ENCODE measurements around the gene PTPRN2. TPM values are rescaled to one million over a fixed set of nuclear protein-coding genes. Genes with fewer than 3 reads are reported as not detected.

Gene PTPRN2
- total and polyA plus RNA-seq, 4 experiments from 2014 or later = 1.7 to 2.6 (median 1.9) TPM

DNA sequence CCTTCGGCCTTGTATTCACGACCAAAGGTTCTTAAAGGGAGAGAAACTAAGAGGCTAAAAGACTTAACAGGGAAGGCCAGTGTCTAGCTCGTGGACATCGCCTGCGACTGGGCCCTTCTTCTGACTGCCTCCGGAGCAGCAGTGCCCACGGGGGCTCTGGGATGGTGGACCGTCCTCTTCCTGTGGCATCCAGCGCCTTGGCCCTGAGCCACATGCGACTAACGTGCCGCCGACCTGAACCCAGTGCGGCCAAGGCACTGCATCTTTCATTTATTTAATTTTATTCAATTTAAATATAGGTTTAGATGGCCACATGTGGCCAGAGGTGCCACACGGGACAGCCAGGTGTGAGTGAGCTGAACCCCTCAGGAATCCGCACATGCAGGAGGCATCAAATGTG, 451.7 kb downstream of the PTPRN2 start:
- Mint-ChIP-seq H3K36me3 (no peaks in the 10 kb centered on the region), H3K27me3 (no peaks in the 10 kb centered on the region), H3K27ac (no peak overlapping the region), H3K4me3 (no peak overlapping the region), H3K9me3 (peaks cover 0 to 3% (median 0%) of the 10 kb centered on the region in 8 donors), H3K4me1 (no peaks in the 10 kb centered on the region)
- POLR2A ChIA-PET (ENCODE audit: partially characterized antibody) = no interaction called here
- Histone ChIP-seq H3K4me1 (ENCODE audit: insufficient read depth, low read length) (no peaks in the 10 kb centered on the region), H3K27ac (ENCODE audit: low read depth, low read length) (no peak overlapping the region), H3K36me3 (ENCODE audit: insufficient read depth, low read length) (no peaks in the 10 kb centered on the region), H3K27me3 (ENCODE audit: insufficient read depth, low read length) (no peaks in the 10 kb centered on the region), H3K9me3 (ENCODE audit: control insufficient read depth in 1 of 2, low read length in 2 of 2) (no peaks in the 10 kb centered on the region), H3K4me3 (ENCODE audit: low read length in 2 of 2) (no peak overlapping the region)
- DNase-seq = no peak
- CTCF ChIA-PET (ENCODE audit: partially characterized antibody) = no interaction called here
- intact Hi-C loops (cut with micrococcal nuclease) = no loop called here

DNA sequence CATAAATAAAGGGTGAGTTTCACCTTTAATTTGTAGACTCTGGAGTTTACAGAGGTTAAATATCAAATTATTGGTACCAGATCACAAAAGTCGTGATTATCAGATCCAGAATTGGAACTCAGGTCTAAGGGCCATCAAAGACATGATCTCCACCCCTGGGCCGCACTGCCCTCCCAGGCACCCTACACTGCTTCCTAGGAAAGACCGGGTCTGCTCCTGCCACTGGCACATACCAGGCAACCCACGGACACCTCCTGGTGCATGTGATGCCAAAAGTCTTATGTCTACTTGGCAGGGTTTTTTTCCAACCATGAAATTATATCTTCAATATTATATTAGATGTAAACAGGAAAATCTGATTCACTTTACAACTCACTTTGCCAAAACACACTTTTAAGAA, 452.8 kb downstream of the PTPRN2 start:
- peaks cover 0 to 2% (median 0%) of the 10 kb centered on the region in 8 donors for H3K9me3 Mint-ChIP-seq
- intact Hi-C loops (cut with micrococcal nuclease) = no loop called here
- ChIA-PET POLR2A (ENCODE audit: partially characterized antibody) (no interaction called here), CTCF (ENCODE audit: partially characterized antibody) (no interaction called here)
- no peaks in the 10 kb centered on the region for H3K27me3 Mint-ChIP-seq
- H3K4me1 Mint-ChIP-seq = no peaks in the 10 kb centered on the region
- no peaks in the 10 kb centered on the region for H3K27me3 ChIP-seq (ENCODE audit: insufficient read depth, low read length)
- H3K27ac Mint-ChIP-seq = no peak overlapping the region
- no peaks in the 10 kb centered on the region for H3K9me3 ChIP-seq (ENCODE audit: control insufficient read depth in 1 of 2, low read length in 2 of 2)
- H3K36me3 Mint-ChIP-seq = no peaks in the 10 kb centered on the region
- no peak overlapping the region for H3K27ac ChIP-seq (ENCODE audit: low read depth, low read length)
- no peaks in the 10 kb centered on the region for H3K36me3 ChIP-seq (ENCODE audit: insufficient read depth, low read length)
- H3K4me3 ChIP-seq (ENCODE audit: low read length in 2 of 2) = no peak overlapping the region
- no peak for DNase-seq
- no peak overlapping the region for H3K4me3 Mint-ChIP-seq
- no peaks in the 10 kb centered on the region for H3K4me1 ChIP-seq (ENCODE audit: insufficient read depth, low read length)

DNA sequence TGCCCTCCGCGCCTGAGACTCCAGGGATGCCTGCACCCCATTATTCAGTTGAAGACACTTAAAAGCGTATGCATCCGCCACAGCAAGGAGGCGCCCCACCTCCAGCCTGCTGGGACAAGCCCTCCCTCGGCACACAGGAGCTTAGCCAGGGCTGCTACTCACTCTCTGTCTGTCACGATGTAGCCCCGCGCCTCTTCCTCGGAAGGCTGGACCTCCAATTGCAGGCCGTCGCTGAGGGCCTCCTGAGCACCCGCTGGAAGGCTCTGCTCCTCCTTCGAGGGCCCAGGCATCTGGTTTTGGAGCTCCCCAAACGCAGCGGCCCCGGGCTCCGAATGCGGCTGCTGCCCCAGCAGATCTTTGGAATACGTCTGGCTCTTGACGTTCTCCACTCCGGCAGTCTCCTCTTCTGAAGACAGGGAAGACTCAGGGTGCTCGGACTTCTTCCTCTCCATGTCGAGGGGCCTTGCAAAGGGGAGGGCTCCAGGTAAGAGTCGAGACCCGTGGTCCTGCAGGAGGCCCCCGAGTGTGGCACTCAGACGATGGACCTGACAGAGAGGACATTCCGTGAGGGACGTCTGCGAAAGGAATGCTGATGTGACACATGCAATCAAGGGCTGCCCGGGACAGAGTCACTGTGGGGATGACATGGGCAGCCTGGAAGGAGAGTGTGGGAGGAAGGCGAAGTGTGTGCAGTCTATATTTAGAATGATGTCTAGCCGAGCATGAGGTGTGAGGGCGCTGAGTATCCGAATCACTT, 453.9 kb downstream of the PTPRN2 start:
- H3K36me3 ChIP-seq (ENCODE audit: insufficient read depth, low read length) = no peaks in the 10 kb centered on the region
- DNase-seq = no peak
- POLR2A ChIA-PET (ENCODE audit: partially characterized antibody) = no interaction called here

DNA sequence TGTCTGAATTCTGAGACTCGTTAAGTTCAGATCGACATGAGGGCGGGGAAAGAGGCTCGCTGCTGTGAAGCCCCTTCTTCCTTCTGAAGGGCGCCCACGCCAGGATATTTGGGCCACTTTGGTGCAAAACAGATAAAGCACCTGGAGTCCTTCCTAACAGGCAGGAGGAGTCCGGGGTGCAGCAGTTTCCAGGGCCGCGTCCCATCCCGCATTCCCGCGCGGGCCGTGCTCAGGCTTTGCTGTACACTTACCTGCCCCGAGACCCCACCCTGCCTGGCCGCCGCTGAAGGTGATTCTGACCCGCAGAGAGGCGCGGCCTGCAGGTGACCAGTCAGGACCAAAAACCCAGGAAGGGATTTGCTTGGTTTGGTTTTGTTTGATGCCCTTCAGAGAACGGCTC, 454.6 kb downstream of the PTPRN2 start:
- H3K9me3 ChIP-seq (ENCODE audit: control insufficient read depth in 1 of 2, low read length in 2 of 2) = no peaks in the 10 kb centered on the region
- no peaks in the 10 kb centered on the region for H3K27me3 ChIP-seq (ENCODE audit: insufficient read depth, low read length)
- H3K4me3 Mint-ChIP-seq = no peak overlapping the region
- no peak overlapping the region for H3K27ac ChIP-seq (ENCODE audit: low read depth, low read length)
- no peaks in the 10 kb centered on the region for H3K4me1 Mint-ChIP-seq
- H3K36me3 Mint-ChIP-seq = no peaks in the 10 kb centered on the region
- POLR2A ChIA-PET (ENCODE audit: partially characterized antibody) = no interaction called here
- peaks cover 0 to 2% (median 0%) of the 10 kb centered on the region in 8 donors for H3K9me3 Mint-ChIP-seq
- intact Hi-C loops (cut with micrococcal nuclease) = no loop called here
- no peak for DNase-seq
- H3K27ac Mint-ChIP-seq = no peak overlapping the region
- CTCF ChIA-PET (ENCODE audit: partially characterized antibody) = no interaction called here
- H3K36me3 ChIP-seq (ENCODE audit: insufficient read depth, low read length) = no peaks in the 10 kb centered on the region
- no peak overlapping the region for H3K4me3 ChIP-seq (ENCODE audit: low read length in 2 of 2)
- no peaks in the 10 kb centered on the region for H3K27me3 Mint-ChIP-seq
- no peaks in the 10 kb centered on the region for H3K4me1 ChIP-seq (ENCODE audit: insufficient read depth, low read length)

More for the DNA sequence above, 453.9 kb downstream of the PTPRN2 start:
- CTCF ChIA-PET (ENCODE audit: partially characterized antibody) = no interaction called here
- peaks cover 0 to 2% (median 0%) of the 10 kb centered on the region in 8 donors for H3K9me3 Mint-ChIP-seq
- Histone ChIP-seq H3K9me3 (ENCODE audit: control insufficient read depth in 1 of 2, low read length in 2 of 2) (no peaks in the 10 kb centered on the region), H3K4me1 (ENCODE audit: insufficient read depth, low read length) (no peaks in the 10 kb centered on the region), H3K27ac (ENCODE audit: low read depth, low read length) (no peak overlapping the region), H3K27me3 (ENCODE audit: insufficient read depth, low read length) (no peaks in the 10 kb centered on the region), H3K4me3 (ENCODE audit: low read length in 2 of 2) (no peak overlapping the region)
- no peak overlapping the region for H3K27ac Mint-ChIP-seq
- H3K36me3 Mint-ChIP-seq = no peaks in the 10 kb centered on the region
- no peaks in the 10 kb centered on the region for H3K27me3 Mint-ChIP-seq
- intact Hi-C loops (cut with micrococcal nuclease) = no loop called here
- no peaks in the 10 kb centered on the region for H3K4me1 Mint-ChIP-seq
- H3K4me3 Mint-ChIP-seq = no peak overlapping the region

DNA sequence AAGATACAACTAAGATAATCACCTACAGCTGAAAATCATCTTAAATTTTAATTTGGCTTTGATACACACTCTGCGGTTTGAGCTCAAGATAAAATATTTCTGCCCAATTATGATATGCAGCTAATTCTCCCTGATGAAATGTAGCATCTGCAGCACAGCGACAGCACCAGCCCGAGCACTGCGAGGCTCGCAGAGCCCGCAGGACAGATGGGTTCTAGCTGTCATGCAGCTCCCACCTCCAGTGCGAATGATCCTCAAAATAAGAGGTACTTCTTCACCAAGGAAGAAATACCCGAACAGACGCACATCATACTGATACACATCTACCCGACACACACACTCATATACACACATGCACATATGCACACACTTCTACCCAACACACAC, 457.6 kb downstream of the PTPRN2 start:
- Mint-ChIP-seq H3K27ac (no peak overlapping the region), H3K4me3 (no peak overlapping the region), H3K4me1 (no peaks in the 10 kb centered on the region), H3K36me3 (no peaks in the 10 kb centered on the region), H3K27me3 (no peaks in the 10 kb centered on the region), H3K9me3 (peaks cover 0 to 5% (median 0%) of the 10 kb centered on the region in 8 donors)
- ChIA-PET CTCF (ENCODE audit: partially characterized antibody) (no interaction called here), POLR2A (ENCODE audit: partially characterized antibody) (no interaction called here)
- no peaks in the 10 kb centered on the region for H3K27me3 ChIP-seq (ENCODE audit: insufficient read depth, low read length)
- intact Hi-C loops (cut with micrococcal nuclease) = no loop called here
- no peaks in the 10 kb centered on the region for H3K36me3 ChIP-seq (ENCODE audit: insufficient read depth, low read length)
- no peaks in the 10 kb centered on the region for H3K9me3 ChIP-seq (ENCODE audit: control insufficient read depth in 1 of 2, low read length in 2 of 2)
- no peak overlapping the region for H3K27ac ChIP-seq (ENCODE audit: low read depth, low read length)
- no peaks in the 10 kb centered on the region for H3K4me1 ChIP-seq (ENCODE audit: insufficient read depth, low read length)
- DNase-seq = no peak
- H3K4me3 ChIP-seq (ENCODE audit: low read length in 2 of 2) = no peak overlapping the region

DNA sequence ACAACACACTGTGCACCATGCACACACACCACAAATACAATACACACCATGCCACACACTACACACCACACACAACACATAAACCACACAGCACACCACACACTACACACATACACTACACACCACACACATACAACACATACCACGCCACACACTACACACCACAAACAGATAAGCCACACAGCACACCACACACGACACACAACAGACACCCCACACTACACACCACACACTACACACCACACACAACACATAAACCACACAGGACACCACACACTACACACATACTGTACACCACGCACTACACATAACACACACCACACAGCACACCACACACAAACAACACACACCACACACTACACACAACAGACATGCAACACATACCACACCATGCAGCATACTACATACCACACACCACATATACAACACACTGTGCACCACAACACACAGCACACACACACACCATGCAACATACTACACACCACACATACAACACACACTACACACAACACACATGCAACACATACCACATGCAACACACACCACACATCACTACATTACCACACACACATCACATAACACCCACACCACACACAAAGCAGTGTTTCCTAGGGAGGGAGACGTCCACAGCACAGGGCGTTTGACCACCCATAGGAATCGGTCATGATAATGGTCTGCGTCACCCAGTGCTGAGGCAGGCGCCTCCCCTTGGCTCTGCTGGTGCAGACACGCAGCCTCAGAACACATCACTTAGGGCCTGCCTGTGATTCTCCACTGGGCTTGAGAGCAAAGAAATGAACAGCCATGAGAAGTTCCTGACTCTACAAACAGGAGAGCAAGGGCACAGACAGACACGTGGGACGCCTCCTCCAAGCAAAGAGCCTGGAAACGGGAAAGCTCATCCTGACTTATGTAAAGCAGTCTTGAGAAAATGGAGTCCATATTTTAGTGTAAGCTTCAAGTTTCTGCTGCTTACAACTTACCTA, 458.3 kb downstream of the PTPRN2 start:
- H3K9me3 ChIP-seq (ENCODE audit: control insufficient read depth in 1 of 2, low read length in 2 of 2) = no peaks in the 10 kb centered on the region
- intact Hi-C loops (cut with micrococcal nuclease) = no loop called here
- no peak for DNase-seq

DNA sequence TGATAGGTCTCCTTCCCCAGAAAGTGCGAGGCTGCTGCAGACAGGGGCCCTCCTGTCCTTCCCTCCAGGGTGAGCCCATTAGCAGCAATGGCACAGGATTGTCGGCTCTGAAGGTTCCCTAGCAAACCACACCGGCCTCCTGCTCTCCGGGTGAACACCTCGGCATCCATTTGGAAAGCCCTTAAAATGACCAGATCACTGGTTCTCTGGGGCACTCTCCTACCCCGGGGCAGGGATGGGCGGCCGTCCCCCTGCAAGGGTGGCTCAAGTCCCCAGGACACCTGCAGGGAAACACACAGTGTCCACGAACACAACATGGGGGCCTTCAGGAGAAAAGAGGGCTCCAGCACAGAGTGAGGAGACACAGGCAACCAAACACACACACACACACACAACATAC, 459.1 kb downstream of the PTPRN2 start:
- Mint-ChIP-seq H3K27ac (no peak overlapping the region), H3K4me1 (no peaks in the 10 kb centered on the region), H3K36me3 (no peaks in the 10 kb centered on the region), H3K9me3 (peaks cover 0 to 6% (median 2%) of the 10 kb centered on the region in 8 donors), H3K27me3 (no peaks in the 10 kb centered on the region), H3K4me3 (no peak overlapping the region)
- Histone ChIP-seq H3K4me1 (ENCODE audit: insufficient read depth, low read length) (no peaks in the 10 kb centered on the region), H3K27me3 (ENCODE audit: insufficient read depth, low read length) (no peaks in the 10 kb centered on the region), H3K36me3 (ENCODE audit: insufficient read depth, low read length) (no peaks in the 10 kb centered on the region), H3K9me3 (ENCODE audit: control insufficient read depth in 1 of 2, low read length in 2 of 2) (no peaks in the 10 kb centered on the region), H3K27ac (ENCODE audit: low read depth, low read length) (no peak overlapping the region), H3K4me3 (ENCODE audit: low read length in 2 of 2) (no peak overlapping the region)
- ChIA-PET POLR2A (ENCODE audit: partially characterized antibody) (no interaction called here), CTCF (ENCODE audit: partially characterized antibody) (no interaction called here)
- no peak for DNase-seq
- intact Hi-C loops (cut with micrococcal nuclease) = no loop called here

More for the DNA sequence above, 458.3 kb downstream of the PTPRN2 start:
- H3K27me3 ChIP-seq (ENCODE audit: insufficient read depth, low read length) = no peaks in the 10 kb centered on the region
- H3K4me3 Mint-ChIP-seq = no peak overlapping the region
- H3K9me3 Mint-ChIP-seq = peaks cover 0 to 5% (median under 1%) of the 10 kb centered on the region in 8 donors
- no peak overlapping the region for H3K27ac Mint-ChIP-seq
- H3K27me3 Mint-ChIP-seq = no peaks in the 10 kb centered on the region
- H3K36me3 Mint-ChIP-seq = no peaks in the 10 kb centered on the region
- H3K27ac ChIP-seq (ENCODE audit: low read depth, low read length) = no peak overlapping the region
- no peaks in the 10 kb centered on the region for H3K4me1 Mint-ChIP-seq
- ChIA-PET CTCF (ENCODE audit: partially characterized antibody) (no interaction called here), POLR2A (ENCODE audit: partially characterized antibody) (no interaction called here)
- H3K36me3 ChIP-seq (ENCODE audit: insufficient read depth, low read length) = no peaks in the 10 kb centered on the region
- H3K4me1 ChIP-seq (ENCODE audit: insufficient read depth, low read length) = no peaks in the 10 kb centered on the region
- no peak overlapping the region for H3K4me3 ChIP-seq (ENCODE audit: low read length in 2 of 2)

Measured in CD4-positive, alpha-beta memory T cell (primary cell).